PC-3 (cell line): ENCODE measurements around the gene SMPD1.

Experiments used
- CTCF ChIP-seq: fragments of 300-600 bp; sonication (generic); conservative IDR thresholded peaks from 2 replicates; pipeline ENCODE4 v1.5.1; 2017; ENCODE audit warnings: antibody characterized with exemption, low read depth, mild to moderate bottlenecking, low read length
- EZH2phosphoT487 ChIP-seq: fragments of 300-600 bp; sonication (generic); IDR thresholded peaks from 2 replicates; pipeline ENCODE4 v1.6.1; 2018; ENCODE audit warnings: mild to moderate bottlenecking, antibody characterized with exemption, low read length, borderline replicate concordance

- no peak for TF ChIP-seq CTCF
- TF ChIP-seq EZH2phosphoT487 = no peak
These were observed 20.6 kb downstream of the SMPD1 start for GRCh38 chr11:6410695-6411430.
